ENCODE data around the gene GUCY1A2. TPM values are rescaled to one million over a fixed set of nuclear protein-coding genes. Genes with fewer than 3 reads are reported as not detected.

The GUCY1A2 gene
- total RNA-seq, 3 donors from 2014 or later = 0.61 to 4.0 (median 1.4) TPM

- H3K9me3 ChIP-seq = peaks cover 2% of the 10 kb centered on the region
- DNase-seq = no peak
- no peaks in the 10 kb centered on the region for H3K4me1 ChIP-seq (ENCODE audit: low read depth)
- no peaks in the 10 kb centered on the region for H3K36me3 ChIP-seq (ENCODE audit: low read depth)
- H3K4me3 ChIP-seq = no peak overlapping the region
- ATAC-seq = no peak
- no peak for TF ChIP-seq CTCF (IDR thresholded peaks at IDR 0.05)
- intact Hi-C loops (cut with DNase I, micrococcal nuclease) = no loop called here
These were observed 289.4 kb downstream of the GUCY1A2 start for GRCh38 chr11:106728859-106729258.

GRCh38 chr11:106728379-106728778 lies 289.9 kb downstream of the GUCY1A2 start:
- intact Hi-C loops (cut with DNase I, micrococcal nuclease) = no loop called here
- peaks cover 2% of the 10 kb centered on the region for H3K9me3 ChIP-seq
- ATAC-seq = no peak
- no peak for DNase-seq
- no peaks in the 10 kb centered on the region for H3K4me1 ChIP-seq (ENCODE audit: low read depth)
- no peak overlapping the region for H3K4me3 ChIP-seq
- no peaks in the 10 kb centered on the region for H3K36me3 ChIP-seq (ENCODE audit: low read depth)
- TF ChIP-seq CTCF (IDR thresholded peaks at IDR 0.05) = no peak

- intact Hi-C loops (cut with DNase I, micrococcal nuclease) = no loop called here
- no peak for TF ChIP-seq CTCF (IDR thresholded peaks at IDR 0.05)
- no peak for ATAC-seq
These were observed 291.0 kb downstream of the GUCY1A2 start for GRCh38 chr11:106727256-106727655.

GRCh38 chr11:106724293-106724892 lies 293.9 kb downstream of the GUCY1A2 start:
- no peaks in the 10 kb centered on the region for H3K4me1 ChIP-seq (ENCODE audit: low read depth)
- intact Hi-C loops (cut with DNase I, micrococcal nuclease) = no loop called here
- H3K36me3 ChIP-seq (ENCODE audit: low read depth) = no peaks in the 10 kb centered on the region
- H3K9me3 ChIP-seq = peaks cover 2% of the 10 kb centered on the region
- H3K4me3 ChIP-seq = no peak overlapping the region
- ATAC-seq (no peak), DNase-seq (no peak)
- TF ChIP-seq CTCF (IDR thresholded peaks at IDR 0.05) = no peak

More at GRCh38 chr11:106727256-106727655, 291.0 kb downstream of the GUCY1A2 start:
- Histone ChIP-seq H3K4me3 (no peak overlapping the region), H3K36me3 (ENCODE audit: low read depth) (no peaks in the 10 kb centered on the region), H3K9me3 (peaks cover 2% of the 10 kb centered on the region), H3K4me1 (ENCODE audit: low read depth) (no peaks in the 10 kb centered on the region)
- DNase-seq = no peak

DNA sequence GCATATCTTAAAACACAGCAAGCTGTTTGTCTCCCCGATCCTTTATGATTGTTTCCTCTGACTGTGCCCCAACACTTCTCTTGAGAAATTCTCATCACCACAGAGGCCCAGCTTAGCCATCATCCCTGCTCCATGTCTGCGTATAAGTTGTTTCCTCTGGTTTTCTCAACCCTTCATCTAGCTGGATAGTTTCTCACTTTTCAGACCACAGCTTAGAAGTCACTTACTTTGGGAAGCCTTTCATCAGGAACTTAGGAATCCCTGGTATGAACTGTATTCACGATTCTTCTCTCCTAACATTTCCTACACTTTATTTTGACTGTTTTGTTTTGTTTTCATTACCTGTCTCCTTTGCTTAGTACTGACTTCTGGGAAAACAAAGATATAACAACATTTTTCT lies 295.2 kb downstream of the GUCY1A2 start:
- no peak for ATAC-seq
- no peak for DNase-seq
- Histone ChIP-seq H3K36me3 (ENCODE audit: low read depth) (no peaks in the 10 kb centered on the region), H3K4me1 (ENCODE audit: low read depth) (no peaks in the 10 kb centered on the region), H3K4me3 (no peak overlapping the region), H3K9me3 (peaks cover 2% of the 10 kb centered on the region)
- intact Hi-C loops (cut with DNase I, micrococcal nuclease) = no loop called here
- no peak for TF ChIP-seq CTCF (IDR thresholded peaks at IDR 0.05)

DNA sequence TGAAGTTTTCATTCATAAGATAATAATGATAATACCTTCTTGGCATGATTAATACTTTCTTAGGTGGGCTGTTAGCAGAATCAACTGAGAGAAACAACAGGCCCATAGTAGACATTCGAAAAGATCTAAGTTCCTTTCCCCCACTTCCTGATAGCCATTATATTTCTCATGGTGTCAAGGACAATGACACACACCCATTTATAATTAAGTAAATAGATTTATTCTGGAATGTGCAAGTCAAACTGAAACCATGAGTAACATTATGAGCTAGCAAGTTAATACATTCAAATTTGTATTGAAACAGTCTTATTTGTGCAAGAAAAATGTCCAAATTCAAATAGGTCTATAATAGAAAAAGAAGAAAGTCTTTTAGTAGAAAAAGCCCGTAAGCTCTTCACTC lies 301.1 kb downstream of the GUCY1A2 start:
- Histone ChIP-seq H3K4me1 (ENCODE audit: low read depth) (no peaks in the 10 kb centered on the region), H3K36me3 (ENCODE audit: low read depth) (no peaks in the 10 kb centered on the region), H3K9me3 (no peaks in the 10 kb centered on the region), H3K4me3 (no peak overlapping the region)
- ATAC-seq = no peak
- no peak for TF ChIP-seq CTCF (IDR thresholded peaks at IDR 0.05)
- no peak for DNase-seq
- intact Hi-C loops (cut with DNase I, micrococcal nuclease) = no loop called here

All from mucosa of descending colon (tissue), 3 donors.